KBM-7 (cell line): ENCODE results near the gene PTPRT.

Experiments used
- DNase-seq: peaks from one replicate; pipeline ENCODE4 v3.0.0-alpha.2; 2015
- in situ Hi-C: fragments of 300-500 bp; cut with MboI; formaldehyde crosslinking; loops from 2 replicates; pipeline ENCODE4 v1.14.3; 2020; ENCODE audit warnings: low sequenced_read_pairs, low pct_unique_long_range_greater_than_20kb, mixed read lengths

The PTPRT gene

DNA sequence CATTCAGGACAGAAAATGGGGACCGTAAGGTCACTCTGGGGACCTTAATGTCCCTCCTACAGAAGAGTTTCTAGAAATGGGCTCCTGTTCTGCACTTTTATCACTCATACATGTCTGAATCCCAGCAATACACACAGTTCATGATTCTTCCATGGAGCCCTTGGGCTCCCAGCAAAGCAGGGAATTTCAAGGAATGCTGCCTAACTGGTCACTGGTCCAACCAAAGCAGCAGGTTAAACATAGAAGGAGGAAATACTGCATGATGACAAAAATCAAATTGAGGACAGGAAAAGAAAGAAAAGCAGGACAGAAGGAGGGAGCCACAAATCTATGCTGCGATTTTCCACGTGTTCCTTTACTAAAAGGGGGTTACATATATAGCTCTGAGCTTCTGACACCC lies 300.2 kb downstream of the PTPRT start:
- in situ Hi-C loops, result no loop called here
- DNase-seq, result no peak

DNA sequence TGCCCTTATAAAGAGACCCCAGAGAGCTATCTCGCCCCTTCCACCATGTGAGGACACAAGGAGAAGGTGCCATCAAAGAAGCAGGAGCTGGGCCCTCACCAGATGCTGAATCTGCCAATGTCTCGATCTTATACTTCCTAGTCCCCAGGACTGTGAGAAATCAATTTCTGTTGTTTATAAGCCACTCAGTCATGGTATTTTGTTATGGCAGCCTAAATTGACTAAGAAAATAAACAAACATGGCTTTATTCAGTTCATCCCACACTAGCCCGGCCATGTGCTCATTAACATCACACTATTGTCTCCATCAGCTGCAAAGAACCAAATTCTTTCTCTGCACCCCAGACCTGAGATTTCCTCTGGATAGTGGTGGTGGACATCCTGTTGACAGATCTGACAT lies 302.4 kb downstream of the PTPRT start:
- in situ Hi-C loops, result no loop called here
- no peak for DNase-seq

DNA sequence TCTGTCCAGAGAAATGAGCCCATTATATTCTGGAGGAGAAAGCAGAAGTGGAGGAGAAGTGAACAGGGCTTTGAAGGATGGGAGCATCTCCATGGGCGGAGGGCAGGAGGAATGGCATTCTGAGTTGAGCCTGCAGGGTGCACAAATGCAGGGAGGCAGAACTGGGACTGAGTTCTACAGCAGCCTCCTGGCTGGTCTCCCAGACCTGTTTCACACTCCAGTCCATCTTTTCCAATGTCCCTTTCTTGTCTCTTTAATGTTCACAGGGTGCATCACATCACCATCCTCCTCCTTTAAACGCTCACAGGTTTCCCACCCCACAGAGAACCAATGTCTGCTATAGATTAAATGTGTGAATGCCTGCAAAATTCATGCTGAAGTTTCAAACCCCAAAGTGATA lies 302.9 kb downstream of the PTPRT start:
- no peak for DNase-seq

DNA sequence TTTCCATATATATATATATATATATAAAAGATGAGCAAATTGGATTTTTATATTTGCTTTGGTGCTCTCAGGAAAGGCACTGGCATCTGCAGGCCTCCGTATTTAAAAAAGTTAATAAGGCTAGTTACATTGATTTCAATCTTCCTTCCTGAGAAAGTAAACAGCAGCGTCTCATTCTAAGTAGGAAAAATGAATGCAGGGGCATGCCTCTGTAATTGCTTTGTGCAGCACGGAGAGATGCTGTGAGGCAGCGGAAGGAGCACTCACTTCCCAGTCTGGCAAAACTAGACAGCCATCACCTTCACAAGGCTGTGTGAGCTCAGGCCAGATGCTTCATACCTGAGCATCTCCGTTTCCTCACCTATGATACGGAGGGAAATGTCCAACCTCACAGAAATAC lies 303.7 kb downstream of the PTPRT start:
- in situ Hi-C loops, result no loop called here

More for the DNA sequence above, 302.9 kb downstream of the PTPRT start:
- in situ Hi-C loops, result no loop called here

DNA sequence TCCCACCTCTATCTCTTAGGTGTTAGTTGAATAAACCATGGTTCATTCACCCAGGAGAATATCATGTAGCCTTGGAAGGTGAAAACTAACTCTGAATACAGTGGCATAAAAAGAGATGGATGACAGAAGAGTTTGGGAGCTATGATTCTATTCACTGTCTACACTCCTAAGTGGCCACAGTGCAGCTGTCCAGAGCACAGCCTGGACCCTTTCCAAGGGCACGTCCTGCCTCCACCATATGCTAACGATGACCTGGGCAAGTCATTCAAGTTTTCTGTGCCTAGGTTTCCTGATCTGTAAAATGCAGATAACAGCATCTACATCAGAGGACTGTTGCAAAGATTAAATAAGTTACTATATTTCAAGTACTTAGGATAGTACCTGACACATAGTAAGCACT lies 314.1 kb downstream of the PTPRT start:
- in situ Hi-C loops, result no loop called here

More for the DNA sequence above, 303.7 kb downstream of the PTPRT start:
- DNase-seq, result no peak

DNA sequence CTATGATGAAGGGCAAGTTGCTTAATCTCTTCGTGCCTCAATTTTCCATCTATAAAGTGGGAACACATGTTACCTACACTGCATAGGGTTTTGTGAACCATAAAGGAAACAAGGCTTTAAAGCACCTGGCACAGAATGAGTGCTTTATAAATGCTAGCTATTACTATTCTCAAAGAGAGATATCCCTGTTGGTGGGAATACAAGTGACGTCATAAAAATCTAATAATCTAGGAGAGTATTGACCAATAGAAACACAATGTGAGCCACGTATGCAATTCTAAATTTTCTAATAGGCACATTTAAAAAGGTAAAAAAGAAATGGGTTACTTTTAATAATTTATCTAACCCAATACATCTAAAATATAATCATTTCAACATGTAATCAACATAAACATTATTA lies 316.4 kb downstream of the PTPRT start:
- in situ Hi-C loops, result no loop called here
- DNase-seq, result no peak

More for the DNA sequence above, 314.1 kb downstream of the PTPRT start:
- DNase-seq, result no peak

DNA sequence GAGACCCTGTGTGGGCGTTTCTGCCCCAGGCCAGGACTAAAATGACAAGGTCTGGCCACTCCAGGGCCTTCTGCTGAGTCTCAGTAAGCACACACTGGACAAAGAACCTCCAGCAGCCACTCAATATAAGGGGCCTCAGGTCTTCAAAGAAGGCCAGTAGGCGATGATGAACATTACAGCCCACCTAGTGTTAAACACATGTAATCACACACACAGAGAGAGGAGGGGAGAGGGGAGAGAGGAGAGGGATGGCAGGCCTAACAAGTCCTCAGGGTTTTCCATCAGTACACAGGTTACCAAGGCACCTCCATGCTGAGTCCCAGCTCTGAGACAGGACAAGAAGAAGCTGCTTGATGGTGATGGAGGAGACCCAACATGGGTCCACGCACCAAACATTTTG lies 325.6 kb downstream of the PTPRT start:
- no peak for DNase-seq
- in situ Hi-C loops, result no loop called here

DNA sequence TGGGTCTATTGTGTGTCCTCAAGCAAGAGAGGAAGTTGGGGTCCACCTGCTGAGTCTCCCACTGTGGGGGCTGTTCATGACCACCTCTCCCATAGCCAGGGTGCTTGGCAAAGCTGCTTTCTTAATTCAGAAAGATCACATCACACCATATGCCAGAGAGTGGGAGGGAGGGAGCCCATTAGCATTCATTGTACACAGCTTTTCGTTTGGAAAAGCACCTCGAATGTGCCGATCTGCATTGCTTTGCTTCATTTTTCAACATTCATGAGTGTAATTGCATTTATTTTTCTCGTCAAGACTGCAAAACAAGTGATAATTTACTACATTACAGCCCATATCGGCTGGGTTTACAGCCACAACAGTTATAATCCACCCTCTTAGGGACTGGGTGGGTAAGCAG lies 327.3 kb downstream of the PTPRT start:
- in situ Hi-C loops, result no loop called here
- no peak for DNase-seq

DNA sequence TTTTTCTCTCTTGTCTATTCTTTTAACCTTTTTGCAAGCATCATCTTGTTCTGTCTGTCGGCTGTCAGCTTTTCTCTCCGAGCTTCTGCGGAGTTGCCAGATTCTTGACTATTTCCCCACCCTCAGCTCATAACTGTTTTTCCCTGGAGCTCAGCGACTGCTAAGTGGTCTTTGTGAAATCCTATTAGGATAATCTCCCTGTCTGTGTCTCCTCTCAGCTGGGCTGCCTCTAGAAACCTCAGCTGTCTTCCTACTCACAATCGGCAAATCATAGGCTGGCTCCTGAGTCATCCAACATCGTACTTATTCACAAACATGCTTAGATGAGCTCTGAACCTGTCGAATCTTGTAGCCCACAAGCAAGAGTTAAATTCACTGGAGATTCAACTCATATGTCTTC lies 332.3 kb downstream of the PTPRT start:
- in situ Hi-C loops, result no loop called here
- DNase-seq, result no peak

DNA sequence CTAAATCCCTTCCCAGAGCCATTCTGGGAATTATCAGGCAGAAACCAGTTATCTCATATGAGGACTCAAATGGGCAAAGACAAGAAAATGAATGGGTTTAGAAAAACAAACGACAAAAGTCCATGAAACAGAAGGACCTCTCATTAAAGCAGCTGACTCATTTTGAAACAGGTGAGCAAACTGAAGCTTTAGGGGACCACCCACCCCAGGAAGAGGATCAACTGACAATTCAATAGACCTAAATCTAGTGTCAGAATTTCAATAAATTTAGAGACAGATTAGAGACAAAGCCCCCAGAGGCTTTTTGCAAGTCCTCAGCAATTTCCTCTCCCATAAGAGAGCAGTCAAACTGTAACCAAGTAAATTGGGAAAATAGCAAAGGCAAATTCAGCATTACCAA lies 333.8 kb downstream of the PTPRT start:
- in situ Hi-C loops, result no loop called here
- no peak for DNase-seq

DNA sequence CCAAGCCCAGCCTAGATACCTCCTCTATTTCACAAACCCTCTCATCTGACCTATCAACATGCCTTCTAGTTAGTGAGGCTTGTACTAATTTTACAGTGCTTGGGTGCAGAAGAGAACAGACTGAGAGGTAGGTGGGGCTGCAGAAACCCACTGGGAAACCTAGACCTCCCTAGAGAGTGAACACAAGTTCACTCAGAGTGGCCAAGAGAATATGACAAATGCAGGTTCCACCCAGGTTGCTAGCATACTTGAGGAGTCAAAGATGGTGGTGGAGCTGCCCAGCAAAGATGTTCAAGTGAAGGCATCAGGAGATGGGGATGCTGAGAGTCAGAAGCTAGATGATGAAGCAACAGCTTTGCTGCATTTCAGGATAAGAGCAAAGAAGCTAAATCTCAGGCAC lies 337.0 kb downstream of the PTPRT start:
- DNase-seq, result no peak
- in situ Hi-C loops, result no loop called here

DNA sequence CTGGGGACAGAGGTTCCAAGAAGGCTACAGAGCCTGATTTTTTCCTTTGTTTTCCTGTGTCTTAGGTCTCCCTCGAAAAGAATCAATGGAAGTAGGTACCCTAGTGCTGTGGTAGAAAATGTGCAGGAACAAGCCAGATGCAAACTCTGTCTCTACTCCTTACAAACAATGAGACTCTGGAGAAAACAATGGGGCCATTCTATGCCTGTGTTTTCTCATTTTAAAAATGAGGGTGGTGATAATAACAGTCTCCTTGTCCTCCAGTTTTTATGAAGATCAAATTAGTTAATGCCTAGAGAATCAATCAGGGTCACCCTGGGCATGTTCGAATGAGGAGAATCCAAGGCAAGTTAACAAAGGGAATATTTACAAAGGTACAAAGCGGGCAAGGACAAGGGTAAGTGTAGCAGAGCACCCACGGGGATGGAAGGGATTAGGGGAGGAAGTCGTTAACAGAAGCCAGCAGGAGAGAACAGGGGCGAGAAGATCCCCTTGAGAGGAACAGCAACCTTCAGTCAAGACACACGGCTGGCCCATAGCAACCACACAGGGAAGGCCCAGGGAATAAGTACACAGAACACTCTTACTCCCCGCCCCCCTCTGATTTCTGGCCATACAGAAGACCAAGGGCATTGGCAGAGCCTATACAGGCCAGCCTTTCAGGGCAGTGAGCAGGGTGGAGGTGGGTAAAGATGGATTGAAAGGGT lies 342.8 kb downstream of the PTPRT start:
- DNase-seq, result no peak
- in situ Hi-C loops, result no loop called here

DNA sequence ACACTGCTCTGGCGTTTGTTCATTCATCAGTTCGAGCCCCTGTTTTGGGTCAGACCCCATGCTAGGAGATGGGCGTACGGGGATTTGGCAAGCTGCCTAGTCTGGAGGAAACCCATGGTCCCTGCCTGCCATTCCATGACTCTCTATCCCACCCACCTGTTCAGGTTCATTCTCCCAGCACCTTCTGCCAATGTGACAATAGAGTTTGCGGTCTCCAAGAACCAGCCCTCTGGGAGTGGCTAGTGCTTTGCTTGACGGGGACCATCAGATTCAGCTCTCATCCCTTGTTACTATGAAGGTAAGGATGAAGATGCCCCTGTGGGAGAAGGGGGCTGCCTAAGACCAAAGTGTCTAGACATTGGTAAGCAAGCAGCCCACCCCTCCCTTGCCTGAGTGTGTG lies 345.0 kb downstream of the PTPRT start:
- in situ Hi-C loops, result no loop called here
- no peak for DNase-seq

DNA sequence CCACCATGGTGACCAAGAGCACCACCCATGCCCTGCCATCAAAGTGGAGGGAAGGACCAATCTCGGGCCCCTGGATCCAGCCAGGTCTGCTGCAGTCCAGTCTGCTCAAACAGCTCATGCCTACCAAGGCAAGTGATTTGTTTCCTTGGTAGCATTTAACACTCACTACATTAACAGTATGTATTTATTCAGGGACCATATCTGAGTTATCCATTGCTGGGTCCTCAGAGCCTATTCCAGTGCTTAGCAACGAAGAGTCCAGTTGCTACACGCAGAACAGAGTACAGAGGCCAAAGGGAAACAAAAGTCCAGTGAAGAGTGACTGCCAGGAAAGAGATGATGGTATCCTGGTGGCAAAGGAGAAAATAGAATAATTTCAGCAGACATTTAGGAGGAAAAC lies 352.2 kb downstream of the PTPRT start:
- in situ Hi-C loops, result no loop called here
- DNase-seq, result no peak

DNA sequence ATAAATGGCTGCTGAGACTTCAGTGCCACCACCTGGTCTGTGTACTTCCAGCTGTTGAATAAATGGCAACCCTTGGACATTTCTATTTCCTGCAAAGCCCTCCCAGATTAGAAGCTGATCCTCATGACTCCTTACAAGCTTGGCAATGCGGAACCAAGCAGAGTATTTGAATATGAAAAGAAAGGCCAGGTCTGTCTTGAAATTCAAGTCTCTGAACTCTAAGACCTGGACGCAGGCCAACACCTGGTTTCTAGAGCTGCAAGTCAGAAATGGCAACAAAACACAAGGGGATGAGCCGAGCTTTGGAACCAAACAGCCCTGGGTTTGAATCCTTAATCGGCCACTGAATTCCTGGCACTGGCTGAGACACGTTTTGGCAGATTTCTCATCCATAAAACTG lies 353.4 kb downstream of the PTPRT start:
- in situ Hi-C loops, result no loop called here
- DNase-seq, result no peak

DNA sequence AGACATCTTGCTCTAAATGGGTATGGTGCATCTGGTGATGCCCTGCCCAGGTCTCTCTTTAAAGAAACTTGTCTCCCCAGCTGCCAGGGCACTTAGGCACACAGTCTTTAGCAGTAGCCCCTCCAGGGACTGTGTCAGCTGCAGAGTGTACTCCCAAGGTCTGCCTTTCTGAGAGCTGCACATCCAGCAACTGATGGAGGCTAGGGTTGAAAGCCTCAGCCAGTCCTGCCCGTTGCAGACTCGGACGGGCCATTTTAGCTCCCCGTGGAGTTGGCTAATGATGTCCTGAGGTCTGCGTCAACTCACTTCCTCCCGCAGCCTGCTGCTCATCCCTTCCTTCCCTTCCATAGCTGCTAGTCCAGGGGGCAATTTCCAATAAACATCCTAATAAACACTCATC lies 381.8 kb downstream of the PTPRT start:
- in situ Hi-C loops, result loop anchor here (25.0 kb wide), 1 partner anchor 96 kb away; no protein-coding TSS in a partner anchor
- DNase-seq, result no peak

DNA sequence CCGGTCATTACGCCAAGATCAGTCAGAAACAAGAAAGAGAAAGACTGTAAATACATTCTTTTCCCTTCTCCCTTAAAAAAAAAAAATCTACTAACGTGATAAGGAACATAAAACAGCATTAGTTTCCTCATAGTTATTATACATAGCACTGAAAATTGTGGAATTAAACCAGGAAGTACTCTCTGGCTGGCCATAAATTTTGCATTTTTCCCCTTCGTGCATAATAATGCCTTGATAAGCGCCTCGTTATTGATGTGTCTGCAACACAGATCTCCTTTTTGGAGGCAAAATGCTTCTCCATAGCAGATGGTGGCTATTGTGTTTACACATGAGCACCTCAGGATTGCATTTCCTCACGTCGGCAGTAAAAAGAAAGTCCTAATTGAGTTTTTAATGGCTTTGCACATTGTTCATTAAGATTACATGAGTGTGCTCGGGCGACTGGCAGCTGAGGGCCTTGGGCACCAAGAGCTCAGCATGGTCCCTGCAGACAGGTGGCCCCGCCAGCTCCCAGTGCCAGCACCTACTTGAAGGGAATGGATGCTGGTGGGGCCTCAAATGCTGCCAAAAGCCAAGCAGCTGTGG lies 394.5 kb downstream of the PTPRT start:
- DNase-seq, result no peak
- in situ Hi-C loops, result no loop called here

DNA sequence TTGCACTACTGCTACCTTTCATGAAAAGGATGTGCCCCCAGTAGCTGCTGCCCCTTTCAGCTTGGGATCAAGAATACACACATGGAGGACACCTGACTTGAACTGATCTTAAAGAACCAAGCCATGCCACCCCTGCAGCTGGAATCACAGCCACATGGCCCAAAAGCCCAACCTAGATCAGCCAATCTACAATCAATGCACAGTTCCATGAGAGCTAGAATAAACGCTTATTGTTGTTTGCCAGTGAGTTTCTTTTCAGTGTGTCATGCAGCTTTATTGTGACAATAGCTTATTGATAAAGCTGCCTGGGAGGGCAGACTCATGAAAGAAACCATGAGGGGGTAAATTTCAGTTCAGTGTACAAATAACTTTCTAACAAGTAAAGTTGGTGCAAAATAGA lies 397.7 kb downstream of the PTPRT start:
- no peak for DNase-seq
- in situ Hi-C loops, result no loop called here

DNA sequence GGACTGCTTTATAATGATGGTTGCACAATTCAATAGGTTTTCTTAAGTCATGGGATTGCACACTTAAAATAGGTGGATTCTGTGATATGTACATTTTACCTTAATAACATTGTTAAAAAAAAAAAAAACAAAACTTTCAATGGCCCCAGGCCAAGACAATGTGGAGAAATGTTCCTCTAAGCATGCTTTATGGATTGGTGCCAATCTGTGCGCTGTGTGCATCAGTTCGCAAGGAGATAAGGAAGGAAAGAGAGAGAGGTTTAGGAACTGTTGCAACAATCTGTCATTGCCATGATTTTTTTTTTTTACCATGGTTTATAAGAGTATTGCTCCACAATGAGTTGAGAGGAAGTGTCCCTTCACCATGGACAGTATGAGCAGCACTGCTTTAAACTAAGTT lies 399.6 kb downstream of the PTPRT start:
- DNase-seq, result no peak
- in situ Hi-C loops, result no loop called here

DNA sequence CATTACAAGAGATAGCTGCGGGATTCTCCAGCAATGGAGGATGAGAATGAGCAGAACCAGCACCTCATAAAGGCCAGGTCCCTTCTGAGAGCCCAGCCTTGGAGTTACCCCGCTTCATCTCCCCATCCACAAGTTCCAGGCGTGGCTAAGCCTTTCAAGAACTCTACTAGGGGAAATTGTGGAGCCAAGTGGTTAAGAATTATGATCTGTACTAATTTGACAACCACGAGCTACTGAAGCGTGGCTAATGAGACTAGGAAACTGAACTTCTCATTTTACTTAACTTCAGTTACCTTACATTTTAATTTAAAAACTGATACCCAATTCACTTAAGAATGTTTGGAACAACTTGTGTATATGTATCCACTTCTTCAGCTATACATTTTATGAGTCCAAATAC lies 401.0 kb downstream of the PTPRT start:
- DNase-seq, result no peak
- in situ Hi-C loops, result no loop called here

DNA sequence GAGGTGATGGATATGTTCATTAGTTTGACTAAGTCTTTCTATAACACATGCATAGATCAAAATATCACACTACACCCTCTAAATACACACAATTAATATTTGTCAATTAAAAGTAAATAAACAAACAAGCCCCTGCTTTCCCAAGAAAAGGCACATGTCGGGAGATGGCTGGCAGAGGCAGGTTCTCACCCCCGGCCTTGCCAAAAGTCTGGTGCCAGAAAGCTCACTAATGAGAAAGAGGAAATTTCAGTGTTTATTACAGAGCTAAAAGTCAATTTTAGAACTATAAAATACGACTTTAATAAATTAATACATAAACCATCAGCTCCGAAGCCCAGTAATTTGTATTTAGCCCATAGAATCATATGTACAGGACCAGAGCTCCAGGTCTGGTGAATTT lies 404.7 kb downstream of the PTPRT start:
- no peak for DNase-seq
- in situ Hi-C loops, result no loop called here
